Mammary epithelial cell (primary cell): ENCODE data around the gene PLXNA1.

ENCODE experiments used
- EZH2 ChIP-seq: IDR thresholded peaks from 2 replicates; pipeline ENCODE4 v1.6.1; 2012; ENCODE audit warnings: low read length, inconsistent platforms, borderline replicate concordance
- TF ChIP-seq, protein P1 (sequence below), 2 donors: IDR thresholded peaks in 1 of 2; conservative IDR thresholded peaks in 1 of 2; 2 replicates each; pipeline ENCODE4 v1.5.1; 2011 to 2012; ENCODE audit warnings: inconsistent platforms in 2 of 2, low read length in 2 of 2, mild to moderate bottlenecking in 2 of 2, control low read depth in 1 of 2, low read depth in 1 of 2; ENCODE audit not compliant: insufficient read depth in 1 of 2; ENCODE audit errors: extremely low read depth in 1 of 2

DNA sequence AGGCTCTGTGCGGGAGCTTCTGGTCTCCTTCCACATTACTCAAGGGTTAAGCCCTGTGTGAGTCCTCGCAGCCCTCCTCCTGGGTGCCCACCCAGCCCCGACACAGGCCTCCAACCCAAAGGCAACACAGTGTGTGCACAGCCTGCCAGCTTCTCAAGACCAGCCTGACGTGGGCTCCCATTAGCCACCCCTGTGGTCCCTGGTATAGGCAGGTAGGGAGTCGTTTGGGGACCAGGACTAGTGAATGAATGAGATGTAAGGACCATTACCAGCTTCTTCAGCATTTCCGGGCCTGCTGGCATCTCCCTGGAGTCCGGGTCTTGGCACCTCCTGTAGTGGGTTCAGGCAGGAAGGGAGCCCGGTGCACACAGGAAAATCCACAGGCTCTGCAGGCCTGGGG is 20.2 kb upstream of the PLXNA1 start:
- TF ChIP-seq, protein P1, sequence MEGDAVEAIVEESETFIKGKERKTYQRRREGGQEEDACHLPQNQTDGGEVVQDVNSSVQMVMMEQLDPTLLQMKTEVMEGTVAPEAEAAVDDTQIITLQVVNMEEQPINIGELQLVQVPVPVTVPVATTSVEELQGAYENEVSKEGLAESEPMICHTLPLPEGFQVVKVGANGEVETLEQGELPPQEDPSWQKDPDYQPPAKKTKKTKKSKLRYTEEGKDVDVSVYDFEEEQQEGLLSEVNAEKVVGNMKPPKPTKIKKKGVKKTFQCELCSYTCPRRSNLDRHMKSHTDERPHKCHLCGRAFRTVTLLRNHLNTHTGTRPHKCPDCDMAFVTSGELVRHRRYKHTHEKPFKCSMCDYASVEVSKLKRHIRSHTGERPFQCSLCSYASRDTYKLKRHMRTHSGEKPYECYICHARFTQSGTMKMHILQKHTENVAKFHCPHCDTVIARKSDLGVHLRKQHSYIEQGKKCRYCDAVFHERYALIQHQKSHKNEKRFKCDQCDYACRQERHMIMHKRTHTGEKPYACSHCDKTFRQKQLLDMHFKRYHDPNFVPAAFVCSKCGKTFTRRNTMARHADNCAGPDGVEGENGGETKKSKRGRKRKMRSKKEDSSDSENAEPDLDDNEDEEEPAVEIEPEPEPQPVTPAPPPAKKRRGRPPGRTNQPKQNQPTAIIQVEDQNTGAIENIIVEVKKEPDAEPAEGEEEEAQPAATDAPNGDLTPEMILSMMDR (conservative IDR thresholded peaks at IDR 0.05 in 1 of 2, IDR thresholded peaks at IDR 0.05 in 1 of 2; ENCODE audit: extremely low read depth in 1 of 2, insufficient read depth in 1 of 2, low read depth in 1 of 2, low read length in 2 of 2) = no peak
- TF ChIP-seq EZH2 = no peak
